ENCODE data around the gene ZC3H10. TPM values are rescaled to one million over a fixed set of nuclear protein-coding genes. Genes with fewer than 3 reads are reported as not detected.

Gene ZC3H10
- total and polyA plus RNA-seq, 2 of the 13 experiments (the other 11 are each of a cell fraction or from before 2014, with no cell fraction given) = 0.70 to 2.3 TPM

DNA sequence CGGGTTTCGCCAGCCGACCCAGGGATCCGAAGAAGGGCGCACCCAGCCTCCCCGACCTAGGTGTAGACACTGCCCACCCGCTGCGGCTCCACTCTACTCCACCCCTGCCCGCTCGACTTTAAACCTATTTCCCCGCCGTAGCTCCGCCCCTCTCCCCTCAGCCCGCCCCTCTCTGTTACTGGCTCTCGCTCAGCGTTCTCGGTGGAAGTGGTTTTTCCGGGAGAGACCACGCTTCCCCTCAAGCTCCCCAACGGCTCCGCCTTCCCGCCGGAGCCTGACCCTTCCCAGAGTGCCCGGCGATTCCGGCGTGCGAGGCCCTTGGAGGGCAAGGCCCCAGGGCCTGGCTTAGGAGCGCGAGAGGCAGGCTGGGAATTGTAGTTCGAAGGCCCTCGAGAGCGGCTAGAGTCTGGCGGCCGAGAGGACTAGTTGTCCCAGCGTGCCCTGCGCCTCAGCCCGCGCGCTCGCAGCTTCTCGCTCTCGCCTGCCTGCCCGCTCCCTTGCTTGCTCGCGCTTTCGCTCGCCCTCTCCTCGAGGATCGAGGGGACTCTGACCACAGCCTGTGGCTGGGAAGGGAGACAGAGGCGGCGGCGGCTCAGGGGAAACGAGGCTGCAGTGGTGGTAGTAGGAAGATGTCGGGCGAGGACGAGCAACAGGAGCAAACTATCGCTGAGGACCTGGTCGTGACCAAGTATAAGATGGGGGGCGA is 13.8 kb upstream of the ZC3H10 start, which contains the start of gene PA2G4 (continued):
- TF ChIP-seq, protein P1, sequence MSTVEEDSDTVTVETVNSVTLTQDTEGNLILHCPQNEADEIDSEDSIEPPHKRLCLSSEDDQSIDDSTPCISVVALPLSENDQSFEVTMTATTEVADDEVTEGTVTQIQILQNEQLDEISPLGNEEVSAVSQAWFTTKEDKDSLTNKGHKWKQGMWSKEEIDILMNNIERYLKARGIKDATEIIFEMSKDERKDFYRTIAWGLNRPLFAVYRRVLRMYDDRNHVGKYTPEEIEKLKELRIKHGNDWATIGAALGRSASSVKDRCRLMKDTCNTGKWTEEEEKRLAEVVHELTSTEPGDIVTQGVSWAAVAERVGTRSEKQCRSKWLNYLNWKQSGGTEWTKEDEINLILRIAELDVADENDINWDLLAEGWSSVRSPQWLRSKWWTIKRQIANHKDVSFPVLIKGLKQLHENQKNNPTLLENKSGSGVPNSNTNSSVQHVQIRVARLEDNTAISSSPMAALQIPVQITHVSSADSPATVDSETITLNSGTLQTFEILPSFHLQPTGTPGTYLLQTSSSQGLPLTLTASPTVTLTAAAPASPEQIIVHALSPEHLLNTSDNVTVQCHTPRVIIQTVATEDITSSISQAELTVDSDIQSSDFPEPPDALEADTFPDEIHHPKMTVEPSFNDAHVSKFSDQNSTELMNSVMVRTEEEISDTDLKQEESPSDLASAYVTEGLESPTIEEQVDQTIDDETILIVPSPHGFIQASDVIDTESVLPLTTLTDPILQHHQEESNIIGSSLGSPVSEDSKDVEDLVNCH (CRISPR knock-in tag; IDR thresholded peaks at IDR 0.05) = peak; percentile 92
- TF ChIP-seq RBAK (CRISPR knock-in tag; IDR thresholded peaks at IDR 0.05) (no peak), SALL2 (CRISPR knock-in tag; IDR thresholded peaks at IDR 0.05) (peak; percentile 91), HNRNPLL (IDR thresholded peaks at IDR 0.05; ENCODE audit: low read depth, low read length, poor library complexity, severe bottlenecking) (peak; percentile 78), FOXC1 (CRISPR knock-in tag; IDR thresholded peaks at IDR 0.05; ENCODE audit: borderline replicate concordance) (peak; percentile 94), PAWR (CRISPR knock-in tag; IDR thresholded peaks at IDR 0.05; ENCODE audit: borderline replicate concordance) (no peak; the same call in 1 of the 2 replicates), YY1 (IDR thresholded peaks at IDR 0.05; ENCODE audit: insufficient read depth, insufficient replicate concordance, low read depth, low read length) (peak; percentile 73), HDAC1 (CRISPR knock-in tag; IDR thresholded peaks at IDR 0.05) (peak; percentile 90), FOXO1 (CRISPR knock-in tag; IDR thresholded peaks at IDR 0.05) (no peak), ZNF543 (CRISPR knock-in tag; IDR thresholded peaks at IDR 0.05) (peak; percentile 86), KLF16 (CRISPR knock-in tag; IDR thresholded peaks at IDR 0.05) (peak; percentile 82 to 92; a peak in 2 of 4 replicates), CHD2 (IDR thresholded peaks at IDR 0.05; ENCODE audit: low read depth, low read length) (peak; percentile 87)
- TF ChIP-seq, protein P2, sequence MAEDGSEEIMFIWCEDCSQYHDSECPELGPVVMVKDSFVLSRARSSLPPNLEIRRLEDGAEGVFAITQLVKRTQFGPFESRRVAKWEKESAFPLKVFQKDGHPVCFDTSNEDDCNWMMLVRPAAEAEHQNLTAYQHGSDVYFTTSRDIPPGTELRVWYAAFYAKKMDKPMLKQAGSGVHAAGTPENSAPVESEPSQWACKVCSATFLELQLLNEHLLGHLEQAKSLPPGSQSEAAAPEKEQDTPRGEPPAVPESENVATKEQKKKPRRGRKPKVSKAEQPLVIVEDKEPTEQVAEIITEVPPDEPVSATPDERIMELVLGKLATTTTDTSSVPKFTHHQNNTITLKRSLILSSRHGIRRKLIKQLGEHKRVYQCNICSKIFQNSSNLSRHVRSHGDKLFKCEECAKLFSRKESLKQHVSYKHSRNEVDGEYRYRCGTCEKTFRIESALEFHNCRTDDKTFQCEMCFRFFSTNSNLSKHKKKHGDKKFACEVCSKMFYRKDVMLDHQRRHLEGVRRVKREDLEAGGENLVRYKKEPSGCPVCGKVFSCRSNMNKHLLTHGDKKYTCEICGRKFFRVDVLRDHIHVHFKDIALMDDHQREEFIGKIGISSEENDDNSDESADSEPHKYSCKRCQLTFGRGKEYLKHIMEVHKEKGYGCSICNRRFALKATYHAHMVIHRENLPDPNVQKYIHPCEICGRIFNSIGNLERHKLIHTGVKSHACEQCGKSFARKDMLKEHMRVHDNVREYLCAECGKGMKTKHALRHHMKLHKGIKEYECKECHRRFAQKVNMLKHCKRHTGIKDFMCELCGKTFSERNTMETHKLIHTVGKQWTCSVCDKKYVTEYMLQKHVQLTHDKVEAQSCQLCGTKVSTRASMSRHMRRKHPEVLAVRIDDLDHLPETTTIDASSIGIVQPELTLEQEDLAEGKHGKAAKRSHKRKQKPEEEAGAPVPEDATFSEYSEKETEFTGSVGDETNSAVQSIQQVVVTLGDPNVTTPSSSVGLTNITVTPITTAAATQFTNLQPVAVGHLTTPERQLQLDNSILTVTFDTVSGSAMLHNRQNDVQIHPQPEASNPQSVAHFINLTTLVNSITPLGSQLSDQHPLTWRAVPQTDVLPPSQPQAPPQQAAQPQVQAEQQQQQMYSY (CRISPR knock-in tag; IDR thresholded peaks at IDR 0.05) = peak; percentile 53; the same call in 1 of the 2 replicates
- TF ChIP-seq, protein P3, sequence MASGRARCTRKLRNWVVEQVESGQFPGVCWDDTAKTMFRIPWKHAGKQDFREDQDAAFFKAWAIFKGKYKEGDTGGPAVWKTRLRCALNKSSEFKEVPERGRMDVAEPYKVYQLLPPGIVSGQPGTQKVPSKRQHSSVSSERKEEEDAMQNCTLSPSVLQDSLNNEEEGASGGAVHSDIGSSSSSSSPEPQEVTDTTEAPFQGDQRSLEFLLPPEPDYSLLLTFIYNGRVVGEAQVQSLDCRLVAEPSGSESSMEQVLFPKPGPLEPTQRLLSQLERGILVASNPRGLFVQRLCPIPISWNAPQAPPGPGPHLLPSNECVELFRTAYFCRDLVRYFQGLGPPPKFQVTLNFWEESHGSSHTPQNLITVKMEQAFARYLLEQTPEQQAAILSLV (CRISPR knock-in tag; IDR thresholded peaks at IDR 0.05; ENCODE audit: borderline replicate concordance) = peak; percentile 83; the same call in 1 of the 2 replicates
- TF ChIP-seq, protein P4, sequence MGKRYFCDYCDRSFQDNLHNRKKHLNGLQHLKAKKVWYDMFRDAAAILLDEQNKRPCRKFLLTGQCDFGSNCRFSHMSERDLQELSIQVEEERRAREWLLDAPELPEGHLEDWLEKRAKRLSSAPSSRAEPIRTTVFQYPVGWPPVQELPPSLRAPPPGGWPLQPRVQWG (CRISPR knock-in tag; IDR thresholded peaks at IDR 0.05; ENCODE audit: borderline replicate concordance, low read depth) = peak; percentile 72; the same call in 1 of the 2 replicates
- TF ChIP-seq, protein P5, sequence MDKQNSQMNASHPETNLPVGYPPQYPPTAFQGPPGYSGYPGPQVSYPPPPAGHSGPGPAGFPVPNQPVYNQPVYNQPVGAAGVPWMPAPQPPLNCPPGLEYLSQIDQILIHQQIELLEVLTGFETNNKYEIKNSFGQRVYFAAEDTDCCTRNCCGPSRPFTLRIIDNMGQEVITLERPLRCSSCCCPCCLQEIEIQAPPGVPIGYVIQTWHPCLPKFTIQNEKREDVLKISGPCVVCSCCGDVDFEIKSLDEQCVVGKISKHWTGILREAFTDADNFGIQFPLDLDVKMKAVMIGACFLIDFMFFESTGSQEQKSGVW (CRISPR knock-in tag; IDR thresholded peaks at IDR 0.05; ENCODE audit: borderline replicate concordance) = peak; percentile 36; the same call in 1 of the 2 replicates
- TF ChIP-seq, protein P6, sequence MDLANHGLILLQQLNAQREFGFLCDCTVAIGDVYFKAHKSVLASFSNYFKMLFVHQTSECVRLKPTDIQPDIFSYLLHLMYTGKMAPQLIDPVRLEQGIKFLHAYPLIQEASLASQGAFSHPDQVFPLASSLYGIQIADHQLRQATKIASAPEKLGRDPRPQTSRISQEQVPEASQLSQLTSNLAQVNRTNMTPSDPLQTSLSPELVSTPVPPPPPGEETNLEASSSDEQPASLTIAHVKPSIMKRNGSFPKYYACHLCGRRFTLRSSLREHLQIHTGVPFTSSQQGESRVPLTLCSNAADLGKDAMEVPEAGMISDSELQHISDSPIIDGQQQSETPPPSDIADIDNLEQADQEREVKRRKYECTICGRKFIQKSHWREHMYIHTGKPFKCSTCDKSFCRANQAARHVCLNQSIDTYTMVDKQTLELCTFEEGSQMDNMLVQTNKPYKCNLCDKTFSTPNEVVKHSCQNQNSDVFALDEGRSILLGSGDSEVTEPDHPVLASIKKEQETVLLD (CRISPR knock-in tag; IDR thresholded peaks at IDR 0.05; ENCODE audit: low read depth) = 0 out of 2 replicates have a peak, but pooled peaks have one; percentile 65

Measured in HepG2 (cell line).